Activated CD4-positive, alpha-beta T cell treated with anti-CD3 and anti-CD28 coated beads, Interleukin-2, amount 50 U/mL, for 1 hour (primary cell): ENCODE measurements around the gene ASIC5.

Source experiments
- DNase-seq: peaks from one replicate; pipeline ENCODE4 v3.0.0-alpha.2; 2020

Gene ASIC5

DNA sequence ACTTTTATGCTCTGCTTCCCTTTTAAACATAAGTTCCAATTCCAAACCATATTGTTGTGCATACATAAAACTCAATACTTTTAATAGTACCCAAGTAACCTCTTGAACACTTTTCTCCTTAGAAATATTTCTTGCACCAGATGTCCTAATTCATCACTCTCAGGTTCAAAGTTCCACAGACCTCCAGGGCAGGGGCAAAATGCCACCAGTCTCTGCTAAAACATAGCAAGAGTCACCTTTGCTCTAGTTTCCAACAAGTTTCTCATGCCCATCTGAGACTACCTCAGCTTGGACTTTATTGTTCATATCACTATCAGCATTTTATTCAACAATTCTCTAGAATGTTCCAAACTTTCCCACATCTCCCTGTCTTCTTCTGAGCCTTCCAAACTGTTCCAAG is 13.7 kb upstream of the ASIC5 start:
- DNase-seq = no peak

GRCh38 chr4:155878611-155879010 is 12.5 kb upstream of the ASIC5 start:
- no peak for DNase-seq

DNA sequence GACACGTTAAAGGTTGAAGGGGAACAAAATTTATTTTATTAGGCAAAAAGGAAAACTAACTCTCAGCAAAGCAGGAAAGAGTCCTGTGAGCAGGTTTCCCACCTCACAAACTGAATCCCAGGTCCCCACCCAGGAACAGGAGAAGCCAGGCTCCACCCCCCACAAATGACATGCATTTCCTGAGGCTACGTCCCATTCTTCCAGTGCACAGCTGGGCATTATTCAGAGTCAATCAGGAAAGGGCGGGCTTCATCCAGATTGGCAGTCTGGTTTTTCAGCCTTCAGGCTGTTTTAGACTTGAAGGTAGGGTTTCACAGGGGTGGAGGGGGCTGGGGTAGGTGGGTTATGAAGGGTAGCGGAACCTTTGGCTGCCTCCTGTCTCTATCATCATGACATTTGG is 11.9 kb upstream of the ASIC5 start:
- no peak for DNase-seq

DNA sequence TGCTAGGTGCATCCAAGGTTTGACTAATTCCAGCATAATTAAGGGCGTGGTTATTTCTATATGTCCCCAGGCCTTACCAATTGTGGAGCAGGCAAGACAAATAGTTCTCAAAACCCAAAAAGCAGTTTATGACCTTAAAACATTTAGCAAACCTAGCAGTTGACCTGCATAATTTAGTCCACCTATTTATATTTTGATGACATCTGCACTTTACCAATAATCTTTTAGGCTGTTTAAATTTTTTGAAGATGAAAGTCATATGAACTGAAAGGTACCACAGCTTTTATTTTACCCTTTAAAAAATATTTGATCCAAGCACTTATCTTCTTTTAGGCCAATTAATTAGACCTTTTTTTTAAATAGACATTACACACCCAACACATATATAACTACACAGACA is 9.8 kb upstream of the ASIC5 start:
- DNase-seq = no peak

- DNase-seq = no peak
Observed at GRCh38 chr4:155855897-155856296, 10.2 kb downstream of the ASIC5 start.

- DNase-seq = no peak
Observed at GRCh38 chr4:155854582-155855226, 11.4 kb downstream of the ASIC5 start.

GRCh38 chr4:155853189-155853588 is 12.9 kb downstream of the ASIC5 start:
- no peak for DNase-seq

DNA sequence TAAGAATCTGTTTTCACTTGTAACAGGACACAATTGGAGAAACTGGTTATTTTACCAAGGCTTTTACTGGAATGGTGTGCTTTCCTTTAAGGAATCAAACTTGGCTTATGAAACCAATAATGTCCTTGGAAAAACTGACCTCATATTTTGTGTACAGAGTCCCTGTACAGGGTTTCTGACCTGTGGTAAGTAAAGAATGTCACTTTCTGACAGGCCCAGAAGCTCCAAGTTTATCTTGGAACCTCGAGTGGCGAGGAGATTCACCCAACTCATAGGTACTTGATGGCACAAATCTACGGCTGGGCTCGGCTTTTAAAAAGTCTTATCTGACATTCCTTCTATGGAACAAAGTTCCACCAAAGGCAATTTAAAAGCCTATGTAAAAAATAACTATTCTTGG is 17.0 kb downstream of the ASIC5 start:
- no peak for DNase-seq

GRCh38 chr4:155846929-155847328 is 19.1 kb downstream of the ASIC5 start:
- DNase-seq = no peak

- DNase-seq = no peak
Observed at GRCh38 chr4:155842080-155842479, 24.0 kb downstream of the ASIC5 start.

- no peak for DNase-seq
Observed at GRCh38 chr4:155837203-155837796, 28.8 kb downstream of the ASIC5 start.

- DNase-seq = no peak
Observed at GRCh38 chr4:155832664-155833063, 33.4 kb downstream of the ASIC5 start.

DNA sequence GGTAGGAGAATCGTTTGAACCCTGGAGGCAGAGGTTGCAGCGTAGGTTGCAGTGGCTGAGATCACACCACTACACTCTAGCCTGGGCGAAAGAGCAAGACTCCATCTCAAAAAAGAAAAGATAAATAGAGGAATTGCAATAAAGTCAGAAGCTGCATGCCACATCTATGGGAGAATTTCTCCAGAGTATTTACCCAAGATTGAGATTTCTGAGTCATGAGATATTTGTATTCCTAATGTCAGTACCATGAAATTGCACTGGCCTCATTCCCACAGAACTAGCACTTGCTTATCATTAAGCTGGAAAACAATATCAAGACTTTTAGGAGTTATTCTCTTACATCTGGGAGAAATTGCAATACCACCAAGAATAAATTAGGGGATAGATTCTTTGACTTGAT is 37.4 kb downstream of the ASIC5 start:
- no peak for DNase-seq

- DNase-seq = no peak
Observed at GRCh38 chr4:155822572-155822971, 43.5 kb downstream of the ASIC5 start.

DNA sequence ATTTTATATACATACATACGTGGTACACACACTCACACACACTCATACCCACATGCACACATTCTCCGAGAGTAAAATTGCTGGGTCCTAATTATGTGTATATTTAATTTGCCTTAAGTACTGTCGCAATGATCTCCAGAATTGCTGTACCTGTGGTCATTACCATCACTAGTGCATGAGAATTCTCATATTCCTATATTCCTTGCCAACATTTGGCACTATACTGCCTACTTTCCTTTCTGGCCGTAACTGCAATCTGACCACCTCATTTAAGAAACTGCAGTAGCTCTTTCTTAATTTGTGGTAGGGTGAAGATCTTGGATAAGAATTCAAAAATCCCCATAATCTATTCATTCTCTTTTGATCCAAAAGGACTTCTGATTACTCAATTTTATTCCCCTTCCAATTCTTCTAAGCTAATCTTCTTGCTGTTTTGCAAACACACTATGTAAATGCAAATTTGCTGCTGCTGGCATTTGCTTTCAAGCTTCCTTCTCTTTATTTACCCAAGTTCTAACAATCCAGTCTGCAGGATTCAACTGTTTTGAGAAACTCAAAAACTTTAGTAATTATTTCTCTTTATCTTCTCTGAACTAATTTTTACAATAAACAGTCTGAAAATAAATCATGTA is 45.1 kb downstream of the ASIC5 start:
- DNase-seq = no peak

GRCh38 chr4:155819066-155819465 is 47.0 kb downstream of the ASIC5 start:
- DNase-seq = no peak

GRCh38 chr4:155818639-155819038 is 47.4 kb downstream of the ASIC5 start:
- no peak for DNase-seq

GRCh38 chr4:155811083-155811482 is 55.0 kb downstream of the ASIC5 start:
- DNase-seq = no peak

- DNase-seq = no peak
Observed at GRCh38 chr4:155809835-155810234, 56.2 kb downstream of the ASIC5 start.

DNA sequence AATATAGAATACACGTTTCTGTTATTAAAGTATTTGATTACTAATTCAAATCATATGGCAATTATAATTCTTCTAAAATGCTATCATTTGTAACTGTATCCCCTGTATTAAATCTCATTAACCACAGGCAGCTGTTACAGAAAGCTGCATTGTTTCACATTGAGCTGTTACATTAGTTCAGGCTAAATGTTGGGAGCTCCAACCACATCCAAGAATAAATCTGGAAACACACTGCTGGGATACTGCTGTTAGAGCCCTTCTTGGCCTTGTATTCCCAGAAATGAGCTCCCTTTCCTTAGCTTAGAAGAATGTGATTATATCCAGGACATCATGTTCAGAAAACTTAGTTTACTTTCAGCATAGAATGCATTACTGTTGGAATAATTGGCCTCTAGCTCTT is 59.1 kb downstream of the ASIC5 start:
- no peak for DNase-seq

DNA sequence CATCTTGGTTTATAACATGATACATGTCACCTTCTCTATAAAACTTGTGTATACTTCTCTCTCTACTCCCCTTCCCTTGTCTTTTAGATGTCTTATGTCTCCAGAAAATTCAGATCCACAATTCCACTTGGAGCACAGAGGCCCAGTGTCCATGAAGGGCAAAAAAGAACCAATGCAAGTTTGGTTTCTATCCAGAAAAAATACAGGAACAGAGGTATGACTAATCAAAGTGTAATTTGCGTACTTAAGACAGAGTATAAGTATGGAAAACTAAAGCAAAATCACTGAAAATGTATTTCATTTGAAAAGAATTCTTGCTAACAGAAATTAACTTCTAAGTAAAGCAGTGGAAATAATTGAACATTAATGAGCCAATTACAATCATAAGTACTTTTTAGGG is 61.1 kb downstream of the ASIC5 start:
- DNase-seq = no peak

DNA sequence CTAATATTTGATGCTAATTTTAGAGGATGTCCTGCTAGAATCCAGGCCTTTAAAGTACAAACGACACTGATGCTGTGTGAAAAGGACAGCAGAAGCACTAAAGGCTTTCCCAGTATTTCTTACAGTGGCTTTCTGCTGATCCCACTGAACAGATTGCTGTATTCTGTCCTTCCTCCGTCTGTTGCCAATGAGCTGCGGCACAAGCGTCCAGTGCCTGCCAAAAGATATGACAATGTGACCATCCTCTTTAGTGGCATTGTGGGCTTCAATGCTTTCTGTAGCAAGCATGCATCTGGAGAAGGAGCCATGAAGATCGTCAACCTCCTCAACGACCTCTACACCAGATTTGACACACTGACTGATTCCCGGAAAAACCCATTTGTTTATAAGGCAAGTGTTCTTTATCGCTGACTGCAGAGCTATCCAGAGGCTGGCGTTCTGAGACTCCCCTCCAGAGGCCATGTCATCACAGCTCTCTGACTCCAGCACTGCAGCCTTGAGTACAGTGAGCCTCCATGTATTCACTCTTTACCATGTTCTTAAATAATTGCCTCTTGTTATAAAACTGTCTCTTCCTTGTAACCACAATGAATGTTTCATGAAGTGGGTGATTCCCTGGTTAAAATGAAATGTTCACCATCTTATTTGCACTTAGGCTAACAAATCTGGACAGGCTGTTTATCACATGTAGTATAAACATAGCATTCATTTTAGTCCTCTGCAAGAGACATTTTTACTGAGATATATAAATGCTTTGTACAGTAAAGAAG is 63.7 kb downstream of the ASIC5 start:
- no peak for DNase-seq

DNA sequence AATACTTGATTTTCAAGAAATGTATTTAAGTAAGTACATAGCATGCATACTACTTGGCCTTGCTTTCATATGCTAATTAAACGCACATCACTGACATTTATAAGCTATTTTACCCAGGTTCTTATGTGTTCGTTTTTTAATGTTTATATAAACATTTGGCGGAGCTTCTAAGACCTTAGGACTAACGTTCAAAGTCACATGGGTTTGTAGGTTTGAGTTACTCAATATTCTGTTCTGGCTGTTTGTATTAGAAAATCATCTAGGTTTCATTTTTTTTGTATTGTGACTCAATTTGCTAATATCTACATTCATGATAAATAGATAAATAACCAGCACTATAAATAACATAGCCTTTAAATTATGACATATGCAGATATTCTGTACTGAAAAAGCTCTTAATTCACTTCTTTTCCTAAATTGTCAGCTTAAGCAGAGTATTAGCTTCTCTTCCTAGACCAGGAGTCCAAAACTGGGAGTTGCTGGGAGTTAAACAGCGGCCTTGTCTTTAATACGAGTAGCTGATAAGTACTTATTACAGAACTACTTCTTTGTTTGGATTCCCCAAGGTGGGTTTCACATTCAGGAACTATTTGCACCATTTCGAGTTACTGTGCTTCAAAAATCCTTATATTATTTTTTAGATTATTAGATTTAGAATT is 65.3 kb downstream of the ASIC5 start:
- DNase-seq = no peak

DNA sequence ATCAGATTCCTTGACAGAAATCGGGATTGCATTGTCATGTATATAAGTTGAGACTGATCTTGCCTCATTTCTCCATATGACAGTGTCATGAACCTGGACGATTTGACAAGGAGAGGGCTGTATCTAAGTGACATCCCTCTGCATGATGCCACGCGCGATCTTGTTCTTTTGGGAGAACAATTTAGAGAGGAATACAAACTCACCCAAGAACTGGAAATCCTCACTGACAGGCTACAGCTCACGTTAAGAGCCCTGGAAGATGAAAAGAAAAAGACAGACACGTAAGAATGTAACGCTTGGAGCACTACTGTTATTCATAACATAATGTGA is 66.3 kb downstream of the ASIC5 start:
- no peak for DNase-seq
